Measurements from ENCODE around the gene MYF6. TPM values are rescaled to one million over a fixed set of nuclear protein-coding genes. Genes with fewer than 3 reads are reported as not detected.

Gene MYF6
- total RNA-seq, 1 experiment from 2014 or later, result not detected

- no peak overlapping the region for H3K4me3 Mint-ChIP-seq (ENCODE audit: unreplicated experiment)
- ChIA-PET CTCF (no interaction called here), POLR2A (interaction anchor here (0.6 to 0.7 kb wide), 2 partner anchors 16 to 134 kb away, joined by 3 read pairs; no protein-coding TSS in a partner anchor)
- no peak overlapping the region for H3K27ac Mint-ChIP-seq (ENCODE audit: low read depth, unreplicated experiment)
- H3K27me3 Mint-ChIP-seq (ENCODE audit: insufficient read depth, unreplicated experiment), result peaks cover under 1% of the 10 kb centered on the region
- intact Hi-C loops (cut with micrococcal nuclease), result no loop called here
- no TSS peak for BruUV-seq (replicated peaks)
- H3K4me1 Mint-ChIP-seq (ENCODE audit: insufficient read depth, unreplicated experiment), result peaks cover 11% of the 10 kb centered on the region
- H3K9me3 Mint-ChIP-seq (ENCODE audit: unreplicated experiment), result no peaks in the 10 kb centered on the region
- H3K36me3 Mint-ChIP-seq (ENCODE audit: insufficient read depth, unreplicated experiment), result no peaks in the 10 kb centered on the region
- TF ChIP-seq CTCF (IDR thresholded peaks at IDR 0.05; ENCODE audit: unreplicated experiment), result no peak
- DNase-seq (ENCODE audit: unreplicated experiment), result no peak
These were observed 3.0 kb upstream of the MYF6 start for GRCh38 chr12:80704420-80704819.

- no peak for TF ChIP-seq CTCF (IDR thresholded peaks at IDR 0.05; ENCODE audit: unreplicated experiment)
- no peak overlapping the region for H3K4me3 Mint-ChIP-seq (ENCODE audit: unreplicated experiment)
- DNase-seq (ENCODE audit: unreplicated experiment), result no peak
- no TSS peak for BruUV-seq (replicated peaks)
- H3K27ac Mint-ChIP-seq (ENCODE audit: low read depth, unreplicated experiment), result no peak overlapping the region
- H3K4me1 Mint-ChIP-seq (ENCODE audit: insufficient read depth, unreplicated experiment), result peaks cover 6% of the 10 kb centered on the region
- H3K27me3 Mint-ChIP-seq (ENCODE audit: insufficient read depth, unreplicated experiment), result no peaks in the 10 kb centered on the region
- H3K9me3 Mint-ChIP-seq (ENCODE audit: unreplicated experiment), result no peaks in the 10 kb centered on the region
- ChIA-PET POLR2A (no interaction called here), CTCF (interaction anchor here (1.0 kb wide), 1 partner anchor 11 kb away, joined by 3 read pairs; no protein-coding TSS in a partner anchor)
- intact Hi-C loops (cut with micrococcal nuclease), result no loop called here
- H3K36me3 Mint-ChIP-seq (ENCODE audit: insufficient read depth, unreplicated experiment), result no peaks in the 10 kb centered on the region
These were observed 410 bp downstream of the MYF6 start for GRCh38 chr12:80707830-80708258.

- no peak overlapping the region for H3K4me3 Mint-ChIP-seq (ENCODE audit: unreplicated experiment)
- no peak for TF ChIP-seq CTCF (IDR thresholded peaks at IDR 0.05; ENCODE audit: unreplicated experiment)
- intact Hi-C loops (cut with micrococcal nuclease), result no loop called here
- H3K27ac Mint-ChIP-seq (ENCODE audit: low read depth, unreplicated experiment), result no peak overlapping the region
- no peak for DNase-seq (ENCODE audit: unreplicated experiment)
- peaks cover under 1% of the 10 kb centered on the region for H3K4me1 Mint-ChIP-seq (ENCODE audit: insufficient read depth, unreplicated experiment)
- no peaks in the 10 kb centered on the region for H3K9me3 Mint-ChIP-seq (ENCODE audit: unreplicated experiment)
- ChIA-PET POLR2A (no interaction called here), CTCF (interaction anchor here (1.0 kb wide), 1 partner anchor 11 kb away, joined by 3 read pairs; no protein-coding TSS in a partner anchor)
- no peaks in the 10 kb centered on the region for H3K36me3 Mint-ChIP-seq (ENCODE audit: insufficient read depth, unreplicated experiment)
- peaks cover under 1% of the 10 kb centered on the region for H3K27me3 Mint-ChIP-seq (ENCODE audit: insufficient read depth, unreplicated experiment)
- BruUV-seq (replicated peaks), result no TSS peak
These were observed 983 bp downstream of the MYF6 start for GRCh38 chr12:80708259-80708974.

GRCh38 chr12:80708975-80709328, 1.5 kb downstream of the MYF6 start:
- DNase-seq (ENCODE audit: unreplicated experiment), result no peak
- BruUV-seq (replicated peaks), result no TSS peak
- no peaks in the 10 kb centered on the region for H3K4me1 Mint-ChIP-seq (ENCODE audit: insufficient read depth, unreplicated experiment)
- intact Hi-C loops (cut with micrococcal nuclease), result no loop called here
- ChIA-PET POLR2A (no interaction called here), CTCF (no interaction called here)
- no peaks in the 10 kb centered on the region for H3K36me3 Mint-ChIP-seq (ENCODE audit: insufficient read depth, unreplicated experiment)
- peaks cover 6% of the 10 kb centered on the region for H3K27me3 Mint-ChIP-seq (ENCODE audit: insufficient read depth, unreplicated experiment)
- no peak overlapping the region for H3K4me3 Mint-ChIP-seq (ENCODE audit: unreplicated experiment)
- no peak for TF ChIP-seq CTCF (IDR thresholded peaks at IDR 0.05; ENCODE audit: unreplicated experiment)
- no peak overlapping the region for H3K27ac Mint-ChIP-seq (ENCODE audit: low read depth, unreplicated experiment)
- no peaks in the 10 kb centered on the region for H3K9me3 Mint-ChIP-seq (ENCODE audit: unreplicated experiment)
